ENCODE measurements around the gene WDR37.
A peak's percentile ranks its signal among the peaks of the same experiment; 100 is the strongest.

WDR37 gene

GRCh38 chr10:1074748-1075308 lies 18.6 kb downstream of the WDR37 start:
- DNase-seq: no peak

GRCh38 chr10:1078668-1079067 lies 22.5 kb downstream of the WDR37 start:
- no peak for DNase-seq

GRCh38 chr10:1083581-1083980 lies 27.4 kb downstream of the WDR37 start:
- DNase-seq: no peak

- no peak for DNase-seq
These were observed 28.1 kb downstream of the WDR37 start for GRCh38 chr10:1084011-1084950.

GRCh38 chr10:1085258-1085657 lies 29.1 kb downstream of the WDR37 start:
- DNase-seq: no peak

- no peak for DNase-seq
These were observed 30.6 kb downstream of the WDR37 start for GRCh38 chr10:1086787-1087186.

- no peak for DNase-seq
These were observed 33.0 kb downstream of the WDR37 start for GRCh38 chr10:1089017-1089689.

GRCh38 chr10:1090696-1091095 lies 34.5 kb downstream of the WDR37 start:
- no peak for DNase-seq

- no peak for DNase-seq
These were observed 37.5 kb downstream of the WDR37 start for GRCh38 chr10:1093696-1094095.

- no peak for DNase-seq
These were observed 38.2 kb downstream of the WDR37 start for GRCh38 chr10:1094112-1095057.

- no peak for DNase-seq
These were observed 39.3 kb downstream of the WDR37 start for GRCh38 chr10:1095498-1095897.

- DNase-seq: no peak
These were observed 40.2 kb downstream of the WDR37 start for GRCh38 chr10:1096287-1096889.

GRCh38 chr10:1097436-1097835 lies 41.3 kb downstream of the WDR37 start:
- DNase-seq: no peak

GRCh38 chr10:1100143-1100542 lies 44.0 kb downstream of the WDR37 start:
- DNase-seq: no peak

GRCh38 chr10:1100691-1101368 lies 44.6 kb downstream of the WDR37 start:
- DNase-seq: no peak

- no peak for DNase-seq
These were observed 45.8 kb downstream of the WDR37 start for GRCh38 chr10:1101946-1102345.

- no peak for DNase-seq
These were observed 46.2 kb downstream of the WDR37 start for GRCh38 chr10:1102416-1102815.

- peak; percentile 24 for DNase-seq
These were observed 46.6 kb downstream of the WDR37 start for GRCh38 chr10:1102831-1103230.

- no peak for DNase-seq
These were observed 47.4 kb downstream of the WDR37 start for GRCh38 chr10:1103551-1103950.

GRCh38 chr10:1104971-1105370 lies 48.8 kb downstream of the WDR37 start:
- no peak for DNase-seq

GRCh38 chr10:1107004-1107403 lies 50.8 kb downstream of the WDR37 start:
- no peak for DNase-seq

- DNase-seq: peak; percentile 49
These were observed 51.5 kb downstream of the WDR37 start for GRCh38 chr10:1107679-1108078.
